K562 (cell line): ENCODE results near the gene VPS35L. TPM values are rescaled to one million over a fixed set of nuclear protein-coding genes. Genes with fewer than 3 reads are reported as not detected.

Source experiments
- E2F8 ChIP-seq: fragments of 450-650 bp; IDR thresholded peaks from 2 replicates; pipeline ENCODE4 v1.7.1; 2018; ENCODE audit warnings: mild to moderate bottlenecking, low read depth; ENCODE audit not compliant: partially characterized antibody
- ETS2 ChIP-seq: IDR thresholded peaks from 2 replicates; pipeline ENCODE4 v1.6.1; 2016; ENCODE audit warnings: borderline replicate concordance, missing genetic modification characterization, mild to moderate bottlenecking, moderate library complexity, missing compliant biosample characterization; ENCODE audit not compliant: poor library complexity, severe bottlenecking
- GATA2 ChIP-seq: sonication (generic); formaldehyde crosslinking; IDR thresholded peaks from 2 replicates; pipeline ENCODE4 v1.4.0; 2020; ENCODE audit warnings: mild to moderate bottlenecking, missing genetic modification reagents
- GATAD2A ChIP-seq: fragments of 450-650 bp; IDR thresholded peaks from 2 replicates; pipeline ENCODE4 v1.6.1; 2017
- HDAC8 ChIP-seq: fragments of 450-650 bp; IDR thresholded peaks from 2 replicates; pipeline ENCODE4 v1.6.1; 2016; ENCODE audit warnings: mild to moderate bottlenecking, missing genetic modification characterization, moderate library complexity, missing compliant biosample characterization
- KDM5B ChIP-seq: fragments of 200-600 bp; sonication (generic); IDR thresholded peaks from 2 replicates; pipeline ENCODE4 v1.6.1; 2012; ENCODE audit warnings: low read depth, mild to moderate bottlenecking, moderate library complexity, low read length, control low read depth, inconsistent platforms; ENCODE audit not compliant: insufficient replicate concordance
- MAX ChIP-seq: sonication (generic); formaldehyde crosslinking; IDR thresholded peaks from 2 replicates; pipeline ENCODE4 v1.9.0; 2022; ENCODE audit warnings: mild to moderate bottlenecking, missing genetic modification reagents
- NFE2 ChIP-seq: IDR thresholded peaks from 2 replicates; pipeline ENCODE4 v1.6.1; 2014; ENCODE audit warnings: antibody characterized with exemption, low read depth
- RB1 ChIP-seq: fragments of 450-650 bp; IDR thresholded peaks from 2 replicates; pipeline ENCODE4 v1.6.1; 2017; ENCODE audit warnings: low read depth, mild to moderate bottlenecking
- TAF15 ChIP-seq: fragments of 200-400 bp; formaldehyde crosslinking; IDR thresholded peaks from 2 replicates; pipeline ENCODE4 v1.6.1; 2017; ENCODE audit warnings: mild to moderate bottlenecking, low read depth, low read length, moderate library complexity
- U2AF1 ChIP-seq: fragments of 200-400 bp; formaldehyde crosslinking; optimal IDR thresholded peaks from 2 replicates; pipeline ENCODE3; 2017; ENCODE audit warnings: mild to moderate bottlenecking, low read depth, low read length, moderate library complexity
- ZNF239 ChIP-seq: fragments of 250-450 bp; sonication (Bioruptor Pico); IDR thresholded peaks from 2 replicates; pipeline ENCODE4 v1.4.0; 2020; ENCODE audit warnings: mild to moderate bottlenecking
- polyA plus RNA-seq, 8 experiments: library from polyadenylated mRNA; depleted of rRNA in 4 of 8; stranded (reverse) in 5 of 8; unstranded in 3 of 8; fragments of >200 nt; fragmentation: Nextera tagmentation in 2 of 8; fragmentation: Illumina TruSeq in 1 of 8; extraction: Ambion mirVana in 2 of 8; extraction: Trizol in 1 of 8; gene quantifications; 2 replicates each; pipeline versions ENCODE4 v1.2.1 to v1.2.3, GENCODE V29; 2011 to 2014; ENCODE audit warnings: inconsistent platforms in 1 of 8, missing spikeins in 1 of 8
- total RNA-seq, 7 experiments: library from RNA; depleted of rRNA in 6 of 7; stranded (reverse); fragments of >200 nt in 6 of 7; fragmentation: Illumina TruSeq in 2 of 7; extraction: Trizol in 2 of 7; gene quantifications; 2 replicates each; pipeline versions ENCODE4 v1.2.1 to v1.2.3, GENCODE V29; 2011 to 2021; ENCODE audit warnings: low replicate concordance in 1 of 7
- TF ChIP-seq, protein P1 (sequence below): sonication (generic); formaldehyde crosslinking; IDR thresholded peaks from 2 replicates; pipeline ENCODE4 v1.8.0; 2022; ENCODE audit warnings: missing genetic modification reagents, mild to moderate bottlenecking, moderate library complexity, borderline replicate concordance
- TF ChIP-seq, protein P2 (sequence below): fragments of 450-650 bp; IDR thresholded peaks from 2 replicates; pipeline ENCODE4 v1.6.1; 2017; ENCODE audit warnings: antibody characterized with exemption, mild to moderate bottlenecking

The VPS35L gene
- total and polyA plus RNA-seq, 9 of the 15 experiments (the other 6 are each of a cell fraction or from before 2014, with no cell fraction given), result 10.2 to 30.4 (median 20.1) TPM

DNA sequence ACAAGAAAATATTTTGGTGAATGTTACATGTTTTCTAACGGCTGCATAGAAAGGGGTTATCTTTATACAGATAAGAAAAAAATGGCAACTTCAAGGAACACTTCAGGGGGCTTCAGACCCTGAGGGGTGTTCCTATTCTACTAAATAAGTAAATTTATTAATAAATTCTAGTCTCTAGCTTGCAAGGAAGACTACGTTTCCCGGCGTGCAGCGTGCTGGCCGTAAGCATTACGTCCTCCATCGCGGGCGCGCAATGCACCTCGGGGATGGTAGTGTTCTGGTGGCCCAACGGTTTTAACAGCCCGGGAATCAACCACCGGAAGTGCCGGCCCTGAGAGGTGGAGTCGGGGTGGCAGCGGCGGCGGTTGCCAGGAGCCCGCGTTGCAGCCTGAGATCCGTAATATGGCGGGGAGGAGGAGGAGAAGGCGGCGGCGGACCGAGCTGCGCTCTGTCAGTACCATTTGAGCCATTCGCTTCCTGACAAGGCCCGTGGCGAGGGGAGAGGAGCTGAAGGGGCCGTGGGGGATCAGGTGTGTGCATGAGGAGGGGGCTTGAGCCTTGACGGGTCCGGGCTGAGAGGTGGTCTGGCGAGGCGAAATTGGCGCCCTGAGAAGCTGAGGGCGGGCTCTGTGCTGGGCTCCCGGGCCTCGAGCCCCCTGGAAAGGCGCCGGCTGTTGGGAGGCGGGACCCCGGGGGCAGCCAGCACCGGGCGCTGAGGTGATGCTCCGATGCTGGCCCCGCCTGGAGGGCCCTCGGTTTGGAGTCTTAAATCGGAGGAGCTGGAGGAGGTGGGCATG, 31.7 kb upstream of the VPS35L start, which contains the start of gene CCP110 (continued):
- no peak for TF ChIP-seq NFE2
- TF ChIP-seq HDAC8 (tag), result no peak
- TF ChIP-seq U2AF1, result no peak
- TF ChIP-seq KDM5B, result peak; percentile 48
- no peak for TF ChIP-seq TAF15
- TF ChIP-seq E2F8, result peak; percentile 69
- TF ChIP-seq GATA2 (CRISPR knock-in tag), result no peak
- TF ChIP-seq, protein P1, sequence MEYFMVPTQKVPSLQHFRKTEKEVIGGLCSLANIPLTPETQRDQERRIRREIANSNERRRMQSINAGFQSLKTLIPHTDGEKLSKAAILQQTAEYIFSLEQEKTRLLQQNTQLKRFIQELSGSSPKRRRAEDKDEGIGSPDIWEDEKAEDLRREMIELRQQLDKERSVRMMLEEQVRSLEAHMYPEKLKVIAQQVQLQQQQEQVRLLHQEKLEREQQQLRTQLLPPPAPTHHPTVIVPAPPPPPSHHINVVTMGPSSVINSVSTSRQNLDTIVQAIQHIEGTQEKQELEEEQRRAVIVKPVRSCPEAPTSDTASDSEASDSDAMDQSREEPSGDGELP (CRISPR knock-in tag), result peak; percentile 59; the same call in 1 of the 2 replicates
- no peak for TF ChIP-seq MAX (CRISPR knock-in tag)
- TF ChIP-seq, protein P2, sequence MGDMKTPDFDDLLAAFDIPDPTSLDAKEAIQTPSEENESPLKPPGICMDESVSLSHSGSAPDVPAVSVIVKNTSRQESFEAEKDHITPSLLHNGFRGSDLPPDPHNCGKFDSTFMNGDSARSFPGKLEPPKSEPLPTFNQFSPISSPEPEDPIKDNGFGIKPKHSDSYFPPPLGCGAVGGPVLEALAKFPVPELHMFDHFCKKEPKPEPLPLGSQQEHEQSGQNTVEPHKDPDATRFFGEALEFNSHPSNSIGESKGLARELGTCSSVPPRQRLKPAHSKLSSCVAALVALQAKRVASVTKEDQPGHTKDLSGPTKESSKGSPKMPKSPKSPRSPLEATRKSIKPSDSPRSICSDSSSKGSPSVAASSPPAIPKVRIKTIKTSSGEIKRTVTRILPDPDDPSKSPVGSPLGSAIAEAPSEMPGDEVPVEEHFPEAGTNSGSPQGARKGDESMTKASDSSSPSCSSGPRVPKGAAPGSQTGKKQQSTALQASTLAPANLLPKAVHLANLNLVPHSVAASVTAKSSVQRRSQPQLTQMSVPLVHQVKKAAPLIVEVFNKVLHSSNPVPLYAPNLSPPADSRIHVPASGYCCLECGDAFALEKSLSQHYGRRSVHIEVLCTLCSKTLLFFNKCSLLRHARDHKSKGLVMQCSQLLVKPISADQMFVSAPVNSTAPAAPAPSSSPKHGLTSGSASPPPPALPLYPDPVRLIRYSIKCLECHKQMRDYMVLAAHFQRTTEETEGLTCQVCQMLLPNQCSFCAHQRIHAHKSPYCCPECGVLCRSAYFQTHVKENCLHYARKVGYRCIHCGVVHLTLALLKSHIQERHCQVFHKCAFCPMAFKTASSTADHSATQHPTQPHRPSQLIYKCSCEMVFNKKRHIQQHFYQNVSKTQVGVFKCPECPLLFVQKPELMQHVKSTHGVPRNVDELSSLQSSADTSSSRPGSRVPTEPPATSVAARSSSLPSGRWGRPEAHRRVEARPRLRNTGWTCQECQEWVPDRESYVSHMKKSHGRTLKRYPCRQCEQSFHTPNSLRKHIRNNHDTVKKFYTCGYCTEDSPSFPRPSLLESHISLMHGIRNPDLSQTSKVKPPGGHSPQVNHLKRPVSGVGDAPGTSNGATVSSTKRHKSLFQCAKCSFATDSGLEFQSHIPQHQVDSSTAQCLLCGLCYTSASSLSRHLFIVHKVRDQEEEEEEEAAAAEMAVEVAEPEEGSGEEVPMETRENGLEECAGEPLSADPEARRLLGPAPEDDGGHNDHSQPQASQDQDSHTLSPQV, result peak; percentile 40; the same call in 1 of the 2 replicates
- no peak for TF ChIP-seq GATAD2A
- TF ChIP-seq RB1, result peak; percentile 71
- no peak for TF ChIP-seq ZNF239 (CRISPR knock-in tag)
- TF ChIP-seq ETS2, result no peak
